Measurements from ENCODE around the gene HSD17B13.

DNA sequence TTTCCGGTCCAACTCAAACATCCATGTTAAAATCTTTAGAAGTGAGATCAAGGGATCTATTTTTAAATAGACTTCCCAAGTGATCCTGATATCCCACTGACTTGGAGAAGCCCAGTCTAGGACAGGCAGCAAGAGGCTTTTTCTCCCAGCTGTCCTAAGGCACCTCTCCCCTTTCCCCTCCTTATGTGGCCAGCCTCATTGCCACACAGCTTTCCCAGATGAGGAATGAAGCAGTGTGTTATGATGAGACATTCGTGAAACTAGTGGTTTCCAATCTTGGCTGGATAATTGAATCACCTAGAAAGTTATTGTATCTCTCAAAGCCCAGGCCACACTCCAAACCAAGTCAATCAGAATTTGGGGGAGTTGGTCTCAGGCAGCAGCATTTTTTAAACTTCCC lies 16.8 kb upstream of the HSD17B13 start:
- TF ChIP-seq, protein P1, sequence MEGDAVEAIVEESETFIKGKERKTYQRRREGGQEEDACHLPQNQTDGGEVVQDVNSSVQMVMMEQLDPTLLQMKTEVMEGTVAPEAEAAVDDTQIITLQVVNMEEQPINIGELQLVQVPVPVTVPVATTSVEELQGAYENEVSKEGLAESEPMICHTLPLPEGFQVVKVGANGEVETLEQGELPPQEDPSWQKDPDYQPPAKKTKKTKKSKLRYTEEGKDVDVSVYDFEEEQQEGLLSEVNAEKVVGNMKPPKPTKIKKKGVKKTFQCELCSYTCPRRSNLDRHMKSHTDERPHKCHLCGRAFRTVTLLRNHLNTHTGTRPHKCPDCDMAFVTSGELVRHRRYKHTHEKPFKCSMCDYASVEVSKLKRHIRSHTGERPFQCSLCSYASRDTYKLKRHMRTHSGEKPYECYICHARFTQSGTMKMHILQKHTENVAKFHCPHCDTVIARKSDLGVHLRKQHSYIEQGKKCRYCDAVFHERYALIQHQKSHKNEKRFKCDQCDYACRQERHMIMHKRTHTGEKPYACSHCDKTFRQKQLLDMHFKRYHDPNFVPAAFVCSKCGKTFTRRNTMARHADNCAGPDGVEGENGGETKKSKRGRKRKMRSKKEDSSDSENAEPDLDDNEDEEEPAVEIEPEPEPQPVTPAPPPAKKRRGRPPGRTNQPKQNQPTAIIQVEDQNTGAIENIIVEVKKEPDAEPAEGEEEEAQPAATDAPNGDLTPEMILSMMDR (IDR thresholded peaks at IDR 0.05) = no peak
- TF ChIP-seq POLR2A (IDR thresholded peaks at IDR 0.05) = no peak
